Kidney epithelial cell (primary cell): ENCODE data around the gene TSC22D4. TPM values are rescaled to one million over a fixed set of nuclear protein-coding genes. Genes with fewer than 3 reads are reported as not detected.

Experiments
- DNase-seq: peaks from one replicate; pipeline ENCODE4 v3.0.0-alpha.2; 2010; ENCODE audit warnings: low read depth
- H3K27me3 ChIP-seq: 2 replicates; pipeline ENCODE4 v1.6.0; 2011; ENCODE audit warnings: low read length; ENCODE audit not compliant: control insufficient read depth, insufficient read depth
- H3K36me3 ChIP-seq: 2 replicates; pipeline ENCODE4 v1.5.1; 2011; ENCODE audit warnings: low read length; ENCODE audit not compliant: control insufficient read depth, insufficient read depth
- H3K4me3 ChIP-seq: 2 replicates; pipeline ENCODE4 v1.5.1; 2011; ENCODE audit warnings: low read depth, mild to moderate bottlenecking, control low read depth, low read length
- CTCF ChIP-seq: IDR thresholded peaks from 2 replicates; pipeline ENCODE4 v1.5.1; 2011; ENCODE audit warnings: mild to moderate bottlenecking, moderate library complexity, low read length, control low read depth, inconsistent platforms; ENCODE audit not compliant: insufficient read depth, poor library complexity, severe bottlenecking
- total RNA-seq: library from RNA; depleted of rRNA; stranded (reverse); fragments of >200 nt; gene quantifications from 2 replicates; pipeline ENCODE4 v1.2.3, GENCODE V29; 2015

TSC22D4 gene
- total RNA-seq, 1 donor from 2014 or later = 41.6 TPM

GRCh38 chr7:100477871-100478267 is 1.1 kb downstream of the TSC22D4 start:
- H3K36me3 ChIP-seq = peaks cover 2% of the 10 kb centered on the region
- DNase-seq = no peak
- H3K4me3 ChIP-seq = peak overlapping the region; percentile 81
- no peak for TF ChIP-seq CTCF
- H3K27me3 ChIP-seq = no peaks in the 10 kb centered on the region

GRCh38 chr7:100476903-100477870 is 1.8 kb downstream of the TSC22D4 start:
- TF ChIP-seq CTCF = peak; percentile 45
- no peak for DNase-seq
- peak overlapping the region; percentile 81 for H3K4me3 ChIP-seq
- H3K27me3 ChIP-seq = no peaks in the 10 kb centered on the region
- H3K36me3 ChIP-seq = peaks cover 2% of the 10 kb centered on the region

- no peak for DNase-seq
- TF ChIP-seq CTCF = no peak
- H3K27me3 ChIP-seq = no peaks in the 10 kb centered on the region
- no peak overlapping the region for H3K4me3 ChIP-seq
- H3K36me3 ChIP-seq = peaks cover 2% of the 10 kb centered on the region
Measured at GRCh38 chr7:100476101-100476780, 2.8 kb downstream of the TSC22D4 start.

- no peak for TF ChIP-seq CTCF
- no peaks in the 10 kb centered on the region for H3K27me3 ChIP-seq
- peaks cover 2% of the 10 kb centered on the region for H3K36me3 ChIP-seq
- DNase-seq = no peak
- no peak overlapping the region for H3K4me3 ChIP-seq
Measured at GRCh38 chr7:100475549-100475948, 3.5 kb downstream of the TSC22D4 start.

GRCh38 chr7:100472854-100473499 is 6.0 kb downstream of the TSC22D4 start:
- no peak overlapping the region for H3K4me3 ChIP-seq
- H3K36me3 ChIP-seq = peaks cover 2% of the 10 kb centered on the region
- no peak for DNase-seq
- no peak for TF ChIP-seq CTCF
- H3K27me3 ChIP-seq = no peaks in the 10 kb centered on the region
